HCT116 (cell line): ENCODE measurements around the gene ACTG2.
"Not testable (repeated sequence)": the region's sequence is repeated elsewhere in the genome, so short reads cannot be mapped to it uniquely, and the experiment has no call there.

Experiments used
- CTCF ChIP-seq, 3 experiments: fragments of 200-600 bp in 1 of 3; sonication (generic) in 1 of 3; IDR thresholded peaks in 2 of 3; conservative IDR thresholded peaks in 1 of 3; 2 replicates each; pipeline ENCODE4 v1.5.1; 2012 to 2017; ENCODE audit warnings: low read depth in 2 of 3, low read length in 2 of 3, antibody characterized with exemption in 1 of 3, borderline replicate concordance in 1 of 3, control low read depth in 1 of 3, mild to moderate bottlenecking in 1 of 3, mixed read lengths in 1 of 3, mixed run types in 1 of 3, moderate library complexity in 1 of 3; ENCODE audit not compliant: insufficient read depth in 1 of 3
- EZH2 ChIP-seq: fragments of 200-600 bp; sonication (generic); IDR thresholded peaks from 2 replicates; pipeline ENCODE4 v1.6.1; 2017; ENCODE audit warnings: antibody characterized with exemption, mixed run types
- SP1 ChIP-seq: IDR thresholded peaks from 2 replicates; pipeline ENCODE4 v1.6.1; 2012; ENCODE audit warnings: low read depth

DNA sequence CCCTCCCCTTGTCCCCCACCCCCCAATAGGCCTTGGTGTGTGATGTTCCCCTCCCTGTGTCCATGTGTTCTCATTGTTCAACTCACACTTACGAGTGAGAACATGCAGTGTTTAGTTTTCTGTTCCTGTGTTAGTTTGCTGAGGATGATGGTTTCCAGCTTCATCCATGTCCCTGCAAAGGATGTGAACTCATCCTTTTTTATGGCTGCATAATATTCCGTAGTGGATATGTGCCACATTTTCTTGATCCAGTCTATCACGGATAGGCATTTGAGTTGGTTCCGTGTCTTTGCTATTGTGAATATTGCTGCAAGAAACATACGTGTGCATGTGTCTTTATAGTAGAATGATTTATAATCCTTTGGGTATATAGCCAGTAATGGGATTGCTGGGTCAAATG is 14.8 kb upstream of the ACTG2 start:
- TF ChIP-seq SP1; EZH2; CTCF (IDR thresholded peaks at IDR 0.05 in 2 of 3, conservative IDR thresholded peaks at IDR 0.05 in 1 of 3; ENCODE audit: borderline replicate concordance in 1 of 3, insufficient read depth in 1 of 3, low read depth in 2 of 3, low read length in 2 of 3): not testable (repeated sequence)
